Heart right ventricle (tissue), 16 donors: ENCODE data around the gene WSB2. TPM values are rescaled to one million over a fixed set of nuclear protein-coding genes. Genes with fewer than 3 reads are reported as not detected.
"Not testable (repeated sequence)": the region's sequence is repeated elsewhere in the genome, so short reads cannot be mapped to it uniquely, and the experiment has no call there.

Experiments
- ATAC-seq, 8 donors: fragments of 200-7000 bp; cut with Tn5 transposase; one replicate each; pipeline ENCODE4 v1.9.1; 2020; ENCODE audit warnings: mild to moderate bottlenecking in 8 of 8, moderate library complexity in 8 of 8, moderate number of reproducible peaks in 1 of 8
- DNase-seq, 2 donors: peaks; one replicate each; pipeline ENCODE4 v3.0.0-alpha.2; 2020
- H3K27ac ChIP-seq, 10 donors: fragments of 200-600 bp; sonication (generic) in 2 of 10; one replicate each; pipeline versions ENCODE4 v1.5.0 to v1.8.0; 2020 to 2022; ENCODE audit warnings: mild to moderate bottlenecking in 3 of 10
- H3K27me3 ChIP-seq, 7 donors: fragments of 200-600 bp; one replicate each; pipeline ENCODE4 v1.8.0; 2021 to 2022; ENCODE audit warnings: mild to moderate bottlenecking in 2 of 7
- H3K36me3 ChIP-seq, 9 donors: fragments of 200-600 bp; sonication (generic) in 1 of 9; one replicate each; pipeline versions ENCODE4 v1.5.0 to v1.8.0; 2020 to 2022; ENCODE audit warnings: mild to moderate bottlenecking in 2 of 9
- H3K4me1 ChIP-seq, 9 donors: fragments of 200-600 bp; sonication (generic) in 1 of 9; one replicate each; pipeline versions ENCODE4 v1.5.0 to v1.8.0; 2020 to 2022; ENCODE audit warnings: mild to moderate bottlenecking in 4 of 9
- H3K4me3 ChIP-seq, 10 donors: fragments of 200-600 bp; sonication (generic) in 2 of 10; one replicate each; pipeline versions ENCODE4 v1.5.0 to v1.8.0; 2020 to 2022; ENCODE audit warnings: mild to moderate bottlenecking in 7 of 10, moderate library complexity in 2 of 10
- H3K9me3 ChIP-seq, 11 donors: fragments of 200-600 bp in 10 of 11; sonication (generic) in 2 of 11; one replicate each; pipeline versions ENCODE4 v1.5.0 to v1.8.0; 2013 to 2022; ENCODE audit warnings: mild to moderate bottlenecking in 2 of 11, control low read depth in 1 of 11, moderate library complexity in 1 of 11
- CTCF ChIP-seq, 9 donors: fragments of 200-600 bp; sonication (generic) in 2 of 9; IDR thresholded peaks; one replicate each; pipeline versions ENCODE4 v1.5.0 to v1.8.0; 2021 to 2022; ENCODE audit warnings: antibody characterized with exemption in 9 of 9, mild to moderate bottlenecking in 5 of 9, moderate library complexity in 1 of 9
- WGBS, 2 donors: extraction: QIAGEN DNeasy Blood & Tissue Kit; methylation state at CpG; one replicate each; pipeline ENCODE4 v1.1.7; 2013; ENCODE audit warnings: inconsistent platforms in 1 of 2; 5-methylcytosine and 5-hydroxymethylcytosine counted together
- intact Hi-C, 10 donors: fragments of 100-400 bp; cut with DNase I; formaldehyde crosslinking; loops; one replicate each; pipeline versions ENCODE4 v1.11.1 to v1.14.2; 2022
- polyA plus RNA-seq, 2 donors: library from polyadenylated mRNA; stranded (reverse); fragments of 200-250 nt; gene quantifications; one replicate each; pipeline ENCODE4 v1.2.3, GENCODE V29; 2013
- total RNA-seq, 10 donors: library from RNA; stranded (reverse); fragmentation: NEBNext Ultra II Directional in 3 of 10; extraction: Animal tissue kit (Norgen Biotek cat#: 25700) in 3 of 10; gene quantifications; one replicate each; pipeline versions ENCODE4 v1.2.1 to v1.2.4, GENCODE V29; 2021 to 2023
- donor health status: Arrhythmogenic right ventricular cardiomyopathy.
- donor health status: ischemic (EF 13 %, LVEDD 7.1; RV severe dilation, severe dysfunction).
- donor health status: healthy with polysubstance abuse.
- donor health status: DM: no; HTN: yes; CAD: no.
- donor health status: DM: no; HTN: no; CAD: no.
- donor health status: ischemic (EF 25% LVEDD 6.9; RV normal size, moderate dysfunction).
- donor health status: ischemic (EF 25% LVEDD 5.7; RV mildly dilated, moderate dysfunction).
- donor health status: healthy.
- donor health status: DM: yes; HTN: yes; CAD: no.
- donor health status: Ischemic cardiomyopathy.
- donor health status: ischemic (EF 35%, LVEDD 5.7; RV mildly dilated, moderate dysfunction).
- donor health status: nonischemic (EF 11% LVEDD 7.7; RV severe dilation, severe dysfunction).
- donor health status: DM: yes; HTN: yes; CAD: no.
- donor health status: PGD.
- donor health status: ischemic (EF 29% LVEDD 5.4; RV normal size, mild dysfunction).
- donor health status: nonischemic (EF 23%, LVEDD 6.1; RV moderate dilation, normal function).

WSB2 gene
- total and polyA plus RNA-seq, 12 donors = 52.2 to 125 (median 97.3) TPM

- no peak for ATAC-seq
- DNase-seq = no peak
- Histone ChIP-seq H3K27me3 (peaks cover 0 to 3% (median 0%) of the 10 kb centered on the region in 7 donors), H3K9me3 (no peaks in the 10 kb centered on the region), H3K36me3 (no peaks in the 10 kb centered on the region), H3K4me1 (peaks cover 0 to 4% (median 0%) of the 10 kb centered on the region in 9 donors), H3K27ac (no peak overlapping the region), H3K4me3 (no peak overlapping the region)
- intact Hi-C loops = loop anchor here in 3 of 10 donors (10.0 kb wide), 1 partner anchor 136 kb away; no protein-coding TSS in a partner anchor
- TF ChIP-seq CTCF (IDR thresholded peaks at IDR 0.05) = no peak
- WGBS, 2 donors = 95 to 97% methylated on average over 3 of the region's 3 CpGs
Observed at GRCh38 chr12:118010903-118011302, 50.1 kb downstream of the WSB2 start.

- ATAC-seq, H3K9me3 ChIP-seq, intact Hi-C loops, H3K4me3 ChIP-seq, H3K36me3 ChIP-seq, H3K27ac ChIP-seq, H3K4me1 ChIP-seq, DNase-seq, H3K27me3 ChIP-seq: not testable (repeated sequence)
- 57 to 62% methylated on average over 2 of the region's 2 CpGs for WGBS, 2 donors
Observed at GRCh38 chr12:117999806-118000205, 61.2 kb downstream of the WSB2 start.

- H3K27me3 ChIP-seq = peaks cover 0 to 4% (median 0%) of the 10 kb centered on the region in 7 donors
- intact Hi-C loops = no loop called here
- ATAC-seq (no peak), DNase-seq (no peak)
- no peaks in the 10 kb centered on the region for H3K4me1 ChIP-seq
- peaks cover 0 to 15% (median 3%) of the 10 kb centered on the region in 11 donors for H3K9me3 ChIP-seq
- H3K4me3 ChIP-seq = no peak overlapping the region
- H3K27ac ChIP-seq = no peak overlapping the region
- no peak for TF ChIP-seq CTCF (IDR thresholded peaks at IDR 0.05)
- WGBS, 2 donors = 96% methylated on average over 2 of the region's 2 CpGs
- no peaks in the 10 kb centered on the region for H3K36me3 ChIP-seq
Observed at GRCh38 chr12:117998719-117999118, 62.3 kb downstream of the WSB2 start.

- DNase-seq (no peak), ATAC-seq (no peak)
- Histone ChIP-seq H3K36me3 (no peaks in the 10 kb centered on the region), H3K9me3 (peaks cover 0 to 15% (median 3%) of the 10 kb centered on the region in 11 donors), H3K27ac (no peak overlapping the region), H3K27me3 (peaks cover 0 to 13% (median 2%) of the 10 kb centered on the region in 7 donors), H3K4me1 (no peaks in the 10 kb centered on the region), H3K4me3 (no peak overlapping the region)
- TF ChIP-seq CTCF (IDR thresholded peaks at IDR 0.05) = no peak
- intact Hi-C loops = no loop called here
- 76 to 82% methylated on average over 3 of the region's 3 CpGs for WGBS, 2 donors
Observed at GRCh38 chr12:117994551-117995438, 66.2 kb downstream of the WSB2 start.
